ENCODE measurements around the gene MTTP.

The MTTP gene

GRCh38 chr4:99642725-99643489 lies 68.3 kb downstream of the MTTP start:
- DNase-seq (ENCODE audit: low read depth) = no peak

GRCh38 chr4:99644453-99644852 lies 69.8 kb downstream of the MTTP start:
- no peak for DNase-seq (ENCODE audit: low read depth)

GRCh38 chr4:99645036-99645435 lies 70.4 kb downstream of the MTTP start:
- DNase-seq (ENCODE audit: low read depth) = no peak

GRCh38 chr4:99645638-99646037 lies 71.0 kb downstream of the MTTP start:
- no peak for DNase-seq (ENCODE audit: low read depth)

GRCh38 chr4:99647071-99647470 lies 72.4 kb downstream of the MTTP start:
- no peak for DNase-seq (ENCODE audit: low read depth)

GRCh38 chr4:99648321-99648720 lies 73.7 kb downstream of the MTTP start:
- DNase-seq (ENCODE audit: low read depth) = no peak

- no peak for DNase-seq (ENCODE audit: low read depth)
Observed at GRCh38 chr4:99649208-99649607, 74.6 kb downstream of the MTTP start.

GRCh38 chr4:99649778-99650177 lies 75.2 kb downstream of the MTTP start:
- DNase-seq (ENCODE audit: low read depth) = no peak

GRCh38 chr4:99651016-99651769 lies 76.6 kb downstream of the MTTP start:
- DNase-seq (ENCODE audit: low read depth) = no peak

- DNase-seq (ENCODE audit: low read depth) = no peak
Observed at GRCh38 chr4:99651811-99652485, 77.3 kb downstream of the MTTP start.

- DNase-seq (ENCODE audit: low read depth) = no peak
Observed at GRCh38 chr4:99652596-99653436, 78.2 kb downstream of the MTTP start.

GRCh38 chr4:99653916-99654315 lies 79.3 kb downstream of the MTTP start:
- no peak for DNase-seq (ENCODE audit: low read depth)

GRCh38 chr4:99654361-99654761 lies 79.7 kb downstream of the MTTP start:
- DNase-seq (ENCODE audit: low read depth) = no peak

GRCh38 chr4:99655308-99656081 lies 80.9 kb downstream of the MTTP start:
- DNase-seq (ENCODE audit: low read depth) = no peak

GRCh38 chr4:99657798-99658197 lies 83.2 kb downstream of the MTTP start, which contains the start of gene C4orf54:
C4orf54 (minus strand) TSS chr4:99657828; CDS start chr4:99654648, 3,180 bp downstream.
- DNase-seq (ENCODE audit: low read depth) = no peak

GRCh38 chr4:99658666-99659065 lies 84.0 kb downstream of the MTTP start:
- no peak for DNase-seq (ENCODE audit: low read depth)

- no peak for DNase-seq (ENCODE audit: low read depth)
Observed at GRCh38 chr4:99661907-99662306, 87.3 kb downstream of the MTTP start.

- DNase-seq (ENCODE audit: low read depth) = no peak
Observed at GRCh38 chr4:99664716-99665115, 90.1 kb downstream of the MTTP start.

GRCh38 chr4:99665983-99666382 lies 91.4 kb downstream of the MTTP start:
- DNase-seq (ENCODE audit: low read depth) = no peak

- DNase-seq (ENCODE audit: low read depth) = no peak
Observed at GRCh38 chr4:99668472-99668871, 93.8 kb downstream of the MTTP start.

GRCh38 chr4:99669084-99669483 lies 94.5 kb downstream of the MTTP start:
- DNase-seq (ENCODE audit: low read depth) = no peak
